CD14-positive monocyte (primary cell): ENCODE results near the gene TAP1. TPM values are rescaled to one million over a fixed set of nuclear protein-coding genes. Genes with fewer than 3 reads are reported as not detected.

ENCODE experiments used
- DNase-seq, 3 donors: peaks; one replicate each; pipeline ENCODE4 v3.0.0-alpha.2; 2011 to 2022
- H2AFZ ChIP-seq: 2 replicates; pipeline ENCODE4 v1.6.0; 2012; ENCODE audit warnings: mild to moderate bottlenecking, low read depth, low read length, inconsistent platforms; ENCODE audit not compliant: insufficient read depth, poor library complexity, severe bottlenecking
- H3K27ac ChIP-seq, 2 donors: 1 replicate in 1 of 2; 2 replicates in 1 of 2; pipeline ENCODE4 v1.5.1; 2012 to 2013; ENCODE audit warnings: low read length in 2 of 2, control low read depth in 1 of 2, inconsistent platforms in 1 of 2, low read depth in 1 of 2, mild to moderate bottlenecking in 1 of 2
- H3K27me3 ChIP-seq, 2 donors: one replicate each; pipeline versions ENCODE4 v1.6.0 to v1.6.1; 2011 to 2013; ENCODE audit warnings: low read length in 2 of 2; ENCODE audit not compliant: control insufficient read depth in 2 of 2, insufficient read depth in 2 of 2
- H3K36me3 ChIP-seq, 2 donors: replicated peaks in 1 of 2; 1 replicate in 1 of 2; 2 replicates in 1 of 2; pipeline versions ENCODE4 v1.5.1 to v1.6.1; 2012 to 2013; ENCODE audit warnings: low read length in 2 of 2, control low read depth in 1 of 2, inconsistent platforms in 1 of 2, mild to moderate bottlenecking in 1 of 2; ENCODE audit not compliant: insufficient read depth in 2 of 2, control insufficient read depth in 1 of 2
- H3K4me1 ChIP-seq, 2 donors: 1 replicate in 1 of 2; 2 replicates in 1 of 2; pipeline versions ENCODE4 v1.5.1 to v1.6.1; 2012 to 2013; ENCODE audit warnings: low read length in 2 of 2, control low read depth in 1 of 2, inconsistent platforms in 1 of 2, mild to moderate bottlenecking in 1 of 2, moderate library complexity in 1 of 2; ENCODE audit not compliant: insufficient read depth in 2 of 2, control insufficient read depth in 1 of 2
- H3K4me2 ChIP-seq: replicated peaks from 2 replicates; pipeline ENCODE3; 2012; ENCODE audit warnings: low read length, moderate library complexity, mild to moderate bottlenecking; ENCODE audit not compliant: poor library complexity, severe bottlenecking; ENCODE audit errors: extremely low read depth
- H3K4me3 ChIP-seq, 3 experiments: fragments of 200-600 bp in 1 of 3; sonication (generic) in 1 of 3; replicated peaks in 1 of 3; 1 replicate in 2 of 3; 2 replicates in 1 of 3; pipeline ENCODE4 v1.5.1; 2011 to 2013; ENCODE audit warnings: low read length in 3 of 3, mild to moderate bottlenecking in 3 of 3, control low read depth in 2 of 3, low read depth in 2 of 3, inconsistent platforms in 1 of 3, moderate library complexity in 1 of 3
- H3K79me2 ChIP-seq: 2 replicates; pipeline ENCODE4 v1.6.0; 2012; ENCODE audit warnings: mild to moderate bottlenecking, control low read depth, inconsistent platforms, low read length, moderate library complexity; ENCODE audit not compliant: insufficient read depth
- H3K9ac ChIP-seq: 2 replicates; pipeline ENCODE4 v1.6.0; 2017; ENCODE audit warnings: low read length, mild to moderate bottlenecking; ENCODE audit not compliant: insufficient read depth, poor library complexity, severe bottlenecking
- H3K9me3 ChIP-seq, 2 donors: replicated peaks in 1 of 2; 1 replicate in 1 of 2; 2 replicates in 1 of 2; pipeline versions ENCODE4 v1.5.1 to v1.6.1; 2012 to 2013; ENCODE audit warnings: low read length in 2 of 2, control low read depth in 1 of 2; ENCODE audit not compliant: control insufficient read depth in 1 of 2, insufficient read depth in 1 of 2
- H4K20me1 ChIP-seq: 2 replicates; pipeline ENCODE4 v1.6.0; 2012; ENCODE audit warnings: mild to moderate bottlenecking, low read length, control low read depth, moderate library complexity; ENCODE audit not compliant: insufficient read depth
- H3K27ac Mint-ChIP-seq, 7 donors: one replicate each; pipeline ENCODE4 v1.8.0; 2020; ENCODE audit warnings: mild to moderate bottlenecking in 7 of 7, mixed read lengths in 7 of 7, moderate library complexity in 6 of 7, inconsistent platforms in 2 of 7
- H3K27me3 Mint-ChIP-seq, 3 donors: one replicate each; pipeline ENCODE4 v1.8.0; 2021 to 2022; ENCODE audit warnings: low read depth in 3 of 3, mild to moderate bottlenecking in 3 of 3, mixed read lengths in 3 of 3, moderate library complexity in 3 of 3, inconsistent platforms in 1 of 3
- H3K36me3 Mint-ChIP-seq, 2 donors: one replicate each; pipeline ENCODE4 v1.8.0; 2020; ENCODE audit warnings: mixed read lengths in 2 of 2, inconsistent platforms in 1 of 2, mild to moderate bottlenecking in 1 of 2
- H3K4me1 Mint-ChIP-seq: one replicate; pipeline ENCODE4 v1.8.0; 2020; ENCODE audit warnings: mild to moderate bottlenecking, mixed read lengths
- H3K4me3 Mint-ChIP-seq, 2 donors: one replicate each; pipeline ENCODE4 v1.8.0; 2020; ENCODE audit warnings: mild to moderate bottlenecking in 2 of 2, mixed read lengths in 2 of 2, moderate library complexity in 1 of 2
- H3K9me3 Mint-ChIP-seq, 7 donors: one replicate each; pipeline ENCODE4 v1.8.0; 2020 to 2022; ENCODE audit warnings: mixed read lengths in 7 of 7, mild to moderate bottlenecking in 6 of 7, moderate library complexity in 6 of 7, inconsistent platforms in 2 of 7
- WGBS: methylation state at CpG from one replicate; pipeline ENCODE4 v1.1.5; 2013; ENCODE audit warnings: missing lambda C conversion rate; ENCODE audit not compliant: insufficient coverage; 5-methylcytosine and 5-hydroxymethylcytosine counted together
- intact Hi-C, 2 donors: fragments of 100-400 bp; cut with micrococcal nuclease; formaldehyde crosslinking; loops; one replicate each; pipeline versions ENCODE4 v1.15.0 to v1.15.1; 2023
- polyA plus RNA-seq, 3 donors: library from polyadenylated mRNA; depleted of rRNA in 1 of 3; unstranded in 2 of 3; stranded (reverse) in 1 of 3; fragments of 300-500 nt in 2 of 3; fragments of >200 nt in 1 of 3; fragmentation: Illumina TruSeq in 2 of 3; gene quantifications; 1 replicate in 2 of 3; 2 replicates in 1 of 3; pipeline ENCODE4 v1.2.3, GENCODE V29; 2012 to 2021
- TF ChIP-seq, protein P1 (sequence below): fragments of 200-600 bp; IDR thresholded peaks from one replicate; pipeline ENCODE4 v1.8.0; 2022; ENCODE audit warnings: antibody characterized with exemption, mild to moderate bottlenecking

TAP1 gene
- polyA plus RNA-seq, 3 donors: 119 to 221 (median 204) TPM

- no CpG with 5 or more reads among the region's 1 CpG for WGBS
- no peak overlapping the region for H3K9ac ChIP-seq
- no peaks in the 10 kb centered on the region for H3K9me3 ChIP-seq
- H3K4me3 Mint-ChIP-seq: no peak overlapping the region
- H3K9me3 Mint-ChIP-seq: no peaks in the 10 kb centered on the region
- intact Hi-C loops: loop anchor here in 1 of 2 donors (5.0 to 10.0 kb wide), 2 partner anchors 41 to 194 kb away; no protein-coding TSS in a partner anchor
- no peaks in the 10 kb centered on the region for H3K36me3 ChIP-seq
- H3K4me1 ChIP-seq: peaks cover 14 to 23% of the 10 kb centered on the region in 2 donors
- H3K27ac ChIP-seq: no peak overlapping the region
- H3K79me2 ChIP-seq: peaks cover 14% of the 10 kb centered on the region
- H3K4me2 ChIP-seq: no peak overlapping the region
- DNase-seq: peak in 1 of 3 donors; percentile 47
- H3K4me3 ChIP-seq: no peak overlapping the region
- H3K27me3 Mint-ChIP-seq: peaks cover 0 to 2% (median 1%) of the 10 kb centered on the region in 3 donors
- no peak overlapping the region for H2AFZ ChIP-seq
- no peaks in the 10 kb centered on the region for H3K27me3 ChIP-seq
- no peaks in the 10 kb centered on the region for H3K36me3 Mint-ChIP-seq
- TF ChIP-seq, protein P1, sequence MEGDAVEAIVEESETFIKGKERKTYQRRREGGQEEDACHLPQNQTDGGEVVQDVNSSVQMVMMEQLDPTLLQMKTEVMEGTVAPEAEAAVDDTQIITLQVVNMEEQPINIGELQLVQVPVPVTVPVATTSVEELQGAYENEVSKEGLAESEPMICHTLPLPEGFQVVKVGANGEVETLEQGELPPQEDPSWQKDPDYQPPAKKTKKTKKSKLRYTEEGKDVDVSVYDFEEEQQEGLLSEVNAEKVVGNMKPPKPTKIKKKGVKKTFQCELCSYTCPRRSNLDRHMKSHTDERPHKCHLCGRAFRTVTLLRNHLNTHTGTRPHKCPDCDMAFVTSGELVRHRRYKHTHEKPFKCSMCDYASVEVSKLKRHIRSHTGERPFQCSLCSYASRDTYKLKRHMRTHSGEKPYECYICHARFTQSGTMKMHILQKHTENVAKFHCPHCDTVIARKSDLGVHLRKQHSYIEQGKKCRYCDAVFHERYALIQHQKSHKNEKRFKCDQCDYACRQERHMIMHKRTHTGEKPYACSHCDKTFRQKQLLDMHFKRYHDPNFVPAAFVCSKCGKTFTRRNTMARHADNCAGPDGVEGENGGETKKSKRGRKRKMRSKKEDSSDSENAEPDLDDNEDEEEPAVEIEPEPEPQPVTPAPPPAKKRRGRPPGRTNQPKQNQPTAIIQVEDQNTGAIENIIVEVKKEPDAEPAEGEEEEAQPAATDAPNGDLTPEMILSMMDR: no peak
- H3K27ac Mint-ChIP-seq: no peak overlapping the region
- H4K20me1 ChIP-seq: no peaks in the 10 kb centered on the region
- peaks cover 24% of the 10 kb centered on the region for H3K4me1 Mint-ChIP-seq
These were observed 37.3 kb upstream of the TAP1 start for GRCh38 chr6:32890831-32891230.

GRCh38 chr6:32889533-32889932, 36.0 kb upstream of the TAP1 start:
- intact Hi-C loops: loop anchor here in 1 of 2 donors (5.0 kb wide), 1 partner anchor 43 kb away; no protein-coding TSS in a partner anchor
- Histone ChIP-seq H3K9ac (no peak overlapping the region), H3K9me3 (no peaks in the 10 kb centered on the region), H2AFZ (no peak overlapping the region), H4K20me1 (no peaks in the 10 kb centered on the region), H3K4me1 (peaks cover 4 to 12% of the 10 kb centered on the region in 2 donors), H3K27ac (no peak overlapping the region), H3K27me3 (no peaks in the 10 kb centered on the region), H3K4me2 (no peak overlapping the region), H3K36me3 (no peaks in the 10 kb centered on the region), H3K4me3 (no peak overlapping the region), H3K79me2 (peaks cover under 1% of the 10 kb centered on the region)
- H3K27me3 Mint-ChIP-seq: peaks cover 0 to 2% (median 0%) of the 10 kb centered on the region in 3 donors
- no peak overlapping the region for H3K27ac Mint-ChIP-seq
- no peak overlapping the region for H3K4me3 Mint-ChIP-seq
- H3K36me3 Mint-ChIP-seq: no peaks in the 10 kb centered on the region
- no peaks in the 10 kb centered on the region for H3K9me3 Mint-ChIP-seq
- TF ChIP-seq, protein P1: no peak
- WGBS: no CpG with 5 or more reads among the region's 1 CpG
- peaks cover 14% of the 10 kb centered on the region for H3K4me1 Mint-ChIP-seq
- DNase-seq: no peak
